OCI-LY1 (cell line): ENCODE measurements around the gene GSTP1.

Experiments
- CTCF ChIP-seq: fragments of 200-600 bp; sonication (generic), shearing (Covaris generic); IDR thresholded peaks from 2 replicates; pipeline ENCODE4 v1.5.1; 2017; ENCODE audit warnings: mild to moderate bottlenecking, antibody characterized with exemption, low read length, moderate library complexity, mixed read lengths
- EZH2 ChIP-seq: fragments of 200-600 bp; sonication (generic), shearing (Covaris generic); IDR thresholded peaks from 2 replicates; pipeline ENCODE4 v1.8.0; 2017; ENCODE audit warnings: borderline replicate concordance, mixed run types, mild to moderate bottlenecking, antibody characterized with exemption, low read length, moderate library complexity, mixed read lengths

GRCh38 chr11:67542971-67543370 is 40.6 kb upstream of the GSTP1 start:
- no peak for TF ChIP-seq CTCF
- no peak for TF ChIP-seq EZH2
